ENCODE measurements around the gene KIF2C. TPM values are rescaled to one million over a fixed set of nuclear protein-coding genes. Genes with fewer than 3 reads are reported as not detected.
"Not testable (repeated sequence)": the region's sequence is repeated elsewhere in the genome, so short reads cannot be mapped to it uniquely, and the experiment has no call there.

KIF2C gene
- polyA plus RNA-seq, 2 donors, result 4.5 to 9.4 TPM

DNA sequence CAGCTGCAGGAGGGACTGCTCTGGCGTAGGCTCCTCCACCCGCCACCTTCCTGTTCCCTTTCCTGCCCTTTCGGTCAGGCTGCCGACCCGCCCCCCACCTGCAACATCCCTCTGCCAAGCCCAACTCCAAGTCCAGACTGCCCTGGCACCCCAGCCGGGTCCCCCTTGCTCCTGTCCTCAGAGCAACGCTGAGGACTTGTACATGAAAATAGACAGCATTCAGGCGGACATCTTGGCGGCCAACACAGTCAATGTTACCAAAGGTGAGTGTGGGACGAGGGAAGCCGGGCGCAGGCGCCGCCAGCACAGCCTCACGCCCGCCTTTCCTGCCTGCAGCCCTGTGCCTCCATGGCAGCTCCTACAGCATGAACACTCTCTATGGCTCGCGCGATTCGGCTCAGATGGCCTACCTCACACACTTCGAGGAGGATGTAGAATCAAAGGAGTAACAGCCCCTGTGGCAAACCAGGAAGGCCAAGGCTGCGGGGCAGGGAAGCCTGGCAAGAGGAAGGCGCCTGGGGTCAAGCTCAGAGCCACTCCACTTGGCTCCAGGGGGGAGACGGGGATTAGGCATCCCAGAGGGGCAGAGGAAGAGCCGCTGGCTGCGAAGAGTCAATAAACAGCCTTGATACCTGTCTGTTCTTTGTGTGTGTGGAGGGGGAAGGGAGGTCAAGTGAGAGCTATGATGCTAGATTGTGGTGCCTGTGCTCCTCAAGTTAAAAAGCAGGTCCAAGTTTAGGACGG is 14.5 kb upstream of the KIF2C start:
- Histone ChIP-seq H3K27me3 (ENCODE audit: control insufficient read depth in 1 of 2, insufficient read depth in 2 of 2, low read length in 2 of 2) (no peaks in the 10 kb centered on the region), H3K9me3 (ENCODE audit: control insufficient read depth in 2 of 2, insufficient read depth in 1 of 2, low read depth in 1 of 2, low read length in 1 of 2) (no peaks in the 10 kb centered on the region), H3K4me3 (ENCODE audit: low read depth in 1 of 2, low read length in 2 of 2) (no peak overlapping the region), H3K4me1 (ENCODE audit: control insufficient read depth in 2 of 2, insufficient read depth in 2 of 2, low read length in 1 of 2) (no peaks in the 10 kb centered on the region), H3K36me3 (ENCODE audit: control insufficient read depth in 2 of 2, insufficient read depth in 2 of 2, low read length in 1 of 2) (no peaks in the 10 kb centered on the region), H3K27ac (ENCODE audit: low read depth in 2 of 2, low read length in 1 of 2) (no peak overlapping the region)
- 86 to 88% methylated on average over 27 of the region's 27 CpGs for WGBS, 2 donors

DNA sequence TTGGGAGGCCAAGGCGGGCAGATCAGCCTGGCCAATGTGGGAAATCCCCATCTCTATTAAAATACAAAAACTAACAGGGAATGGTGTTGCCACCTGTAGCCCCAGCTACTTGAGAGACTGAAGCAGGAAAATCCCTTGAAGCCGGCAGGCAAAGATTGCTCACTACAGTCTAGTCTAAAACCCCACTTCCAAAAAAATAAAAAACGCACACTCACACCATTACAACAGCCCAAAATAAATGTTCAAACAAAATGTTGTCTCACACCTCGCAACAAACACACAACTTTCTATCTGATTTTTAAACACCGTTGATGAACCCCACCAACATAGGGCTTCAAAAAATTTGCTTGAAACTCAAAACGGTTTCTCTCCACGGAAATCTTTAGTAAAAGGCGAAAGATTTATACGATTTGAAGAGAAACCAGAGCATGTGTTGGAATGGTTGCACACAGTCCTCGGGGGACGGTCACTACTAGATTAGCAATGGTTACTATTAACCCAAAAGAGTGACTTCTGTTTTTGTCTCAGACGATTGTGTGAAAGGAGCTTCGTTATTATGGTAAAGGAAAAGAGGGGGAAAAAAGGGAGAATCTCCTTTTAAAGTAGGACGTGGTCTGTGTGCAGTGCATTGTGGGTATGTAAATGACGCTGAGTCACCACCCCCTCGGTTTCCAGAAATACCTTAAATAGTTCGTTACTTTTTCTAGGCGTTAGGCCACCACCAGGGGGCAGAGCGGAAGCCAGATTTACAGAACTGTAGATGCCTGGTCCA is 8.7 kb upstream of the KIF2C start, which contains the start of gene RNU5D-1:
TSS of gene RNU5D-1 (minus strand) at position 430 of the 772 bp plus-strand sequence.
- Histone ChIP-seq H3K36me3 (ENCODE audit: control insufficient read depth in 2 of 2, insufficient read depth in 2 of 2, low read length in 1 of 2) (no peaks in the 10 kb centered on the region), H3K4me1 (ENCODE audit: control insufficient read depth in 2 of 2, insufficient read depth in 2 of 2, low read length in 1 of 2) (no peaks in the 10 kb centered on the region), H3K27ac (ENCODE audit: low read depth in 2 of 2, low read length in 1 of 2) (peak within 1 kb of the TSS; percentile 87), H3K27me3 (ENCODE audit: control insufficient read depth in 1 of 2, insufficient read depth in 2 of 2, low read length in 2 of 2) (no peaks in the 10 kb centered on the region), H3K4me3 (ENCODE audit: low read depth in 1 of 2, low read length in 2 of 2) (no peak within 1 kb of the TSS), H3K9me3 (ENCODE audit: control insufficient read depth in 2 of 2, insufficient read depth in 1 of 2, low read depth in 1 of 2, low read length in 1 of 2) (no peaks in the 10 kb centered on the region)
- WGBS, 2 donors, result 1% methylated on average over 19 of the region's 19 CpGs

DNA sequence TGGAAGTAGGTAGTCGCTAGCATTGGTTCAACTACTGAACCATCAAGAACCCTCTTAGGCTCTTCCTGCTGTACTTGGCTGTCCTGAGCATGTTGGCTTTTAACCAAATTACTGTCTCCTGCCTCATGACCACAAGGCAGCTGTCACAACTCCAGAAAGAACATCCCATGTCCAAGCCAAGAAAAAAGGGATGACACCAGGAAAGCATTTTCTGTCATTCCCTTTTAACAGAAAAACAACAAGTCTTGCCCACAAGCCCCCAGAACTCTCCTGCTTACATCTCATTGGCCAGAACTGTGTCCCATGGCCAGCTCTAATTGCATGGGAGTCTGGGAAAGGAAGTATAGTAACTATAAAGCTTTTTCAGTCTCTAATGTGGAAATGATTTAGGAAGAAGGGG is 6.3 kb upstream of the KIF2C start:
- H3K27ac ChIP-seq (ENCODE audit: low read depth in 2 of 2, low read length in 1 of 2), result no peak overlapping the region
- 53 to 66% methylated on average over 1 of the region's 1 CpG for WGBS, 2 donors

DNA sequence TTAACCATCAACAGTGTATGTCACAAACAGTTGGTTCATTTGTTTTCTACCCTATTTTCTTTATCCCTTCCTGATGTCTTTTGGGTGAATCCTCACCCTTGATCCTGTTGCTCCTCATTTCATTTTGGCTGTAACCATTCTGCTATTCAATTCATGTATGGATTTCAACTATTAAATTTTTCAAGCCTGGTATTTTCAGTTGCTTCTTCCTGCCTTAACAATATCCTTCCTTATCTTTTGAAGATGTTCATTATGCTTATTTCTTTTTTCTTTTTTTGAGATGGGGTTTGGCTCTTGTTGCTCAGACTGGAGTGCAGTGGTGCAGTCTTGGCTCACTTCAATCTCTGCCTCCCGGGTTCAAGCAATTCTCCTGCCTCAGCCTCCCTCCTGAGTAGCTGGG is 5.9 kb upstream of the KIF2C start:
- Histone ChIP-seq H3K36me3 (ENCODE audit: control insufficient read depth in 2 of 2, insufficient read depth in 2 of 2, low read length in 1 of 2) (no peaks in the 10 kb centered on the region), H3K27ac (ENCODE audit: low read depth in 2 of 2, low read length in 1 of 2) (no peak overlapping the region), H3K9me3 (ENCODE audit: control insufficient read depth in 2 of 2, insufficient read depth in 1 of 2, low read depth in 1 of 2, low read length in 1 of 2) (no peaks in the 10 kb centered on the region), H3K4me3 (ENCODE audit: low read depth in 1 of 2, low read length in 2 of 2) (no peak overlapping the region), H3K27me3 (ENCODE audit: control insufficient read depth in 1 of 2, insufficient read depth in 2 of 2, low read length in 2 of 2) (no peaks in the 10 kb centered on the region), H3K4me1 (ENCODE audit: control insufficient read depth in 2 of 2, insufficient read depth in 2 of 2, low read length in 1 of 2) (no peaks in the 10 kb centered on the region)
- 76 to 82% methylated on average over 1 of the region's 1 CpG for WGBS, 2 donors

More for the DNA sequence above, 6.3 kb upstream of the KIF2C start:
- Histone ChIP-seq H3K27me3 (ENCODE audit: control insufficient read depth in 1 of 2, insufficient read depth in 2 of 2, low read length in 2 of 2) (no peaks in the 10 kb centered on the region), H3K36me3 (ENCODE audit: control insufficient read depth in 2 of 2, insufficient read depth in 2 of 2, low read length in 1 of 2) (no peaks in the 10 kb centered on the region), H3K4me3 (ENCODE audit: low read depth in 1 of 2, low read length in 2 of 2) (no peak overlapping the region), H3K4me1 (ENCODE audit: control insufficient read depth in 2 of 2, insufficient read depth in 2 of 2, low read length in 1 of 2) (no peaks in the 10 kb centered on the region), H3K9me3 (ENCODE audit: control insufficient read depth in 2 of 2, insufficient read depth in 1 of 2, low read depth in 1 of 2, low read length in 1 of 2) (no peaks in the 10 kb centered on the region)

DNA sequence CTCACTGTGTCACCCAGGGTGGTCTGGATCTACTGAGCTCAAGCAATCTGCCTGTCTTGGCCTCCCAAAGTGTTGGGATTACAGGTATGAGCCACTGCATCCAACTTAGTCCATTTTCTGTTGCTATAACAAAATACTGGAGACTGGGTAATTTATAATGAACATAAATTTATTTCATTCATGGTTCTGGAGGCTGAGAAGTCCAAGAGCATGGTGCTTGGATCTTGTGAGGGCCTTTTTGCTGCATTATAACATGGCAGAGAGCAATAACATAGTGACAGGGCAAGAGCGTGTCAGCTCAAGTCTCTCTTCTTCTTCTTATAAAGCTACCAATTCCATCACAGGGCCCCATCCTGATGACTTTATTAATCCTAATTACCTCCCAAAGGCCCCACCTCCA is 3.6 kb upstream of the KIF2C start:
- no peak overlapping the region for H3K27ac ChIP-seq (ENCODE audit: low read depth in 2 of 2, low read length in 1 of 2)
- H3K36me3 ChIP-seq (ENCODE audit: control insufficient read depth in 2 of 2, insufficient read depth in 2 of 2, low read length in 1 of 2), result no peaks in the 10 kb centered on the region
- H3K4me1 ChIP-seq (ENCODE audit: control insufficient read depth in 2 of 2, insufficient read depth in 2 of 2, low read length in 1 of 2), result no peaks in the 10 kb centered on the region
- H3K27me3 ChIP-seq (ENCODE audit: control insufficient read depth in 1 of 2, insufficient read depth in 2 of 2, low read length in 2 of 2), result no peaks in the 10 kb centered on the region
- WGBS, 2 donors, result 95 to 100% methylated on average over 1 of the region's 1 CpG
- no peak overlapping the region for H3K4me3 ChIP-seq (ENCODE audit: low read depth in 1 of 2, low read length in 2 of 2)
- no peaks in the 10 kb centered on the region for H3K9me3 ChIP-seq (ENCODE audit: control insufficient read depth in 2 of 2, insufficient read depth in 1 of 2, low read depth in 1 of 2, low read length in 1 of 2)

DNA sequence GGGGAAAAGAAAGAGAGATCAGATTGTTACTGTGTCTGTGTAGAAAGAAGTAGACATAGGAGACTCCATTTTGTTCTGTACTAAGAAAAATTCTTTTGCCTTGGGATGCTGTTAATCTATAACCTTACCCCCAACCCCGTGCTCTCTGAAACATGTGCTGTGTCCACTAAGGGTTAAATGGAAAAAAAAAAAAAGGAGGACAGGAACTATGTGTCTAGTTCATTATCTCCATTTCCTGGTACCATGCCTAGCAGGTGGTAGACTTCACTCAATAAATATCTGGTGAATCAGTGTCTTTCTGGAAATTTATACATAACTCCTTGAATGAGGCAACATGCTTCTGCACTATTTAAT is 707 bp upstream of the KIF2C start:
- WGBS, 2 donors, result 55 to 90% methylated on average over 1 of the region's 1 CpG
- Histone ChIP-seq H3K4me3 (ENCODE audit: low read depth in 1 of 2, low read length in 2 of 2) (peak overlapping the region in 1 of 2 donors; percentile 84), H3K27ac (ENCODE audit: low read depth in 2 of 2, low read length in 1 of 2) (peak overlapping the region; percentile 90 to 95)
- H3K4me1 ChIP-seq (ENCODE audit: control insufficient read depth in 2 of 2, insufficient read depth in 2 of 2, low read length in 1 of 2); H3K36me3 ChIP-seq (ENCODE audit: control insufficient read depth in 2 of 2, insufficient read depth in 2 of 2, low read length in 1 of 2); H3K9me3 ChIP-seq (ENCODE audit: control insufficient read depth in 2 of 2, insufficient read depth in 1 of 2, low read depth in 1 of 2, low read length in 1 of 2); H3K27me3 ChIP-seq (ENCODE audit: control insufficient read depth in 1 of 2, insufficient read depth in 2 of 2, low read length in 2 of 2): not testable (repeated sequence)

DNA sequence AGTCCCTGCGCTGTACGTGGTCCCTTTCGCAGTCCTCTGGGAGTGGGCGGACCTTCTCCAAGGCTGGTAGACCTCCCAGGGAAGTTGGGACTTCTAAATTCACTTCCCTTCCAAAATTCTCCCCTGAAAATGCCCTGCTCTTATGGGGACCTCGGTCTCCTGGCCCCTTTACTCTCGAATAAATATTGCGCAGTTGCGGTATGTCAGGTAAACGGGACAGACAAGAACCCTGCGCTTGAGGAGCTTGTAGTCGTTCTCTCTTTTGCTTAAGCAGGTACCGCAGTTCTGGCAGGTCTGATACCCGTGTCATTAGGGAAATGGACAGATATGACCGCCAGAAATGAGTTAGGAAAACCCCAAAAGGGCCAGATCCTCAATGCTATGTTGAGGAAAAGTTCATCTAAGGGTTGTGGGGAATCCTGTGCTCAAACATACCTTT is 561 bp downstream of the KIF2C start:
- Histone ChIP-seq H3K27me3 (ENCODE audit: control insufficient read depth in 1 of 2, insufficient read depth in 2 of 2, low read length in 2 of 2) (no peaks in the 10 kb centered on the region), H3K4me3 (ENCODE audit: low read depth in 1 of 2, low read length in 2 of 2) (peak overlapping the region; percentile 60 to 84), H3K27ac (ENCODE audit: low read depth in 2 of 2, low read length in 1 of 2) (peak overlapping the region in 1 of 2 donors; percentile 73), H3K4me1 (ENCODE audit: control insufficient read depth in 2 of 2, insufficient read depth in 2 of 2, low read length in 1 of 2) (no peaks in the 10 kb centered on the region), H3K9me3 (ENCODE audit: control insufficient read depth in 2 of 2, insufficient read depth in 1 of 2, low read depth in 1 of 2, low read length in 1 of 2) (no peaks in the 10 kb centered on the region), H3K36me3 (ENCODE audit: control insufficient read depth in 2 of 2, insufficient read depth in 2 of 2, low read length in 1 of 2) (no peaks in the 10 kb centered on the region)
- WGBS, 2 donors, result 3 to 4% methylated on average over 14 of the region's 14 CpGs

DNA sequence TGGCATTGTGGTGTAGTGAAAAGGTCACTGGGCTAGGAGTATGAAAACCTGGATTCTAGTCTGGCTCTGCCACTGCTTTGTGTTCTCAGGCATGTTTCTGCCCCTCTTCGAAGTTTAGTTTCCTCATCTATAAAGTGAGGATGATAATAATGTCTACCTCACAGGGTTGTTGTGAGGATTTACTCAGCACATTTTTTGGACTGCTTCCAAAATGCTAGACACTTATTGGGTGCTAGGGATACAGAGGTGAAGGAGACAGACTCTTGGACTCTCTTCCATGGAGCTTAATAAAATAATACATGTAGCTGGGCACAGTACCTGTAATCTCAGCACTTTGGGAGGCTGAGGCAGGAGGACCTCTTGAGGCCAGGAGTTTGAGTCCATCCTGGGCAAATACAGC is 3.6 kb downstream of the KIF2C start:
- H3K9me3 ChIP-seq (ENCODE audit: control insufficient read depth in 2 of 2, insufficient read depth in 1 of 2, low read depth in 1 of 2, low read length in 1 of 2), result no peaks in the 10 kb centered on the region
- H3K4me3 ChIP-seq (ENCODE audit: low read depth in 1 of 2, low read length in 2 of 2), result no peak overlapping the region
- H3K4me1 ChIP-seq (ENCODE audit: control insufficient read depth in 2 of 2, insufficient read depth in 2 of 2, low read length in 1 of 2), result no peaks in the 10 kb centered on the region
- no peak overlapping the region for H3K27ac ChIP-seq (ENCODE audit: low read depth in 2 of 2, low read length in 1 of 2)
- no peaks in the 10 kb centered on the region for H3K27me3 ChIP-seq (ENCODE audit: control insufficient read depth in 1 of 2, insufficient read depth in 2 of 2, low read length in 2 of 2)
- 86 to 88% methylated on average over 1 of the region's 1 CpG for WGBS, 2 donors
- no peaks in the 10 kb centered on the region for H3K36me3 ChIP-seq (ENCODE audit: control insufficient read depth in 2 of 2, insufficient read depth in 2 of 2, low read length in 1 of 2)

DNA sequence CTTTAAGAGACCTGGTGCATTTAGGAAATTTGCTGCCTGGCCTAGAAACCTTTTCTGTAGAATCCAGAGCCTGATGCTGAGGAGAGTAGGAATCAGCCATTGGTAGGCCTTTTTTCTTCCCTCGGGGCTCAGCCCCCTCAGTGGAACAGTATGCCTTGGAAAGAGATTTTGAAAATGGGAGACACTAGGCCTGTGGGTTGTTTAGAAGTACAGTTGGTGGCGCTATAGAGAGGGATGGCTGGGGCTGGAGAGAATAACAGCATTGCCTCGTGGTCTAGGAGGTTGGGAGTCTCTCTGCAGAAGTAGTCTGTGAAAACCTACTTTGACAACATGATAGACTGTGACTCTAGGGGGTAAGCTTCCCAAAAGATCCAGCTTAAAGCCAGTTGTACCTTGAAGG is 8.2 kb downstream of the KIF2C start:
- no peak overlapping the region for H3K27ac ChIP-seq (ENCODE audit: low read depth in 2 of 2, low read length in 1 of 2)
- H3K27me3 ChIP-seq (ENCODE audit: control insufficient read depth in 1 of 2, insufficient read depth in 2 of 2, low read length in 2 of 2), result no peaks in the 10 kb centered on the region
- peaks cover 0 to 4% of the 10 kb centered on the region in 2 donors for H3K36me3 ChIP-seq (ENCODE audit: control insufficient read depth in 2 of 2, insufficient read depth in 2 of 2, low read length in 1 of 2)
- H3K4me3 ChIP-seq (ENCODE audit: low read depth in 1 of 2, low read length in 2 of 2), result no peak overlapping the region
- H3K4me1 ChIP-seq (ENCODE audit: control insufficient read depth in 2 of 2, insufficient read depth in 2 of 2, low read length in 1 of 2), result no peaks in the 10 kb centered on the region
- WGBS, 2 donors, result 91% methylated on average over 3 of the region's 3 CpGs
- no peaks in the 10 kb centered on the region for H3K9me3 ChIP-seq (ENCODE audit: control insufficient read depth in 2 of 2, insufficient read depth in 1 of 2, low read depth in 1 of 2, low read length in 1 of 2)

Measured in esophagus (tissue), 2 donors.